Stimulated activated CD4-positive, alpha-beta T cell treated with anti-CD3 and anti-CD28 coated beads, Interleukin-2, amount 100 ng/mL, for 4 hours (primary cell): ENCODE data around the gene ENTHD1.
"Not testable (repeated sequence)": the region's sequence is repeated elsewhere in the genome, so short reads cannot be mapped to it uniquely, and the experiment has no call there.

Experiments
- DNase-seq: peaks from one replicate; pipeline ENCODE4 v3.0.0-alpha.2; 2020; ENCODE audit warnings: low read depth

Gene ENTHD1

DNA sequence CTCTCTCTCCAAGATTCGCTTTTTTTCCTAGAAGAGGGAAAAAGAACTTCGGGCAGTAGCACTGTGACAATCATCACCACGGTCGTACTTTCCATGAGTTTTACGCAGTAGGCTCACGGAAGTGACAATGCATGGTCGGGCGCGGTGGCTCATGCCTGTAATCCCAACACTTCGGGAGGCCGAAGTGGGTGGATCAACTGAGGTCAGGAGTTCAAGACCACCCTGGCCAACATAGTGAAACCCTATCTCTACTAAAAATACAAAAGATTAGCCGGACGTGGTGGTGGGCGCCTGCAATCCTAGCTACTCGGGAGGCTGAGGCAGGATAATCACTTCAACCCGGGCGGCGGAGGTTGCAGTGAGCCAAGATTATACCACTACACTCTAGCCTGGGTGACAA, 30.7 kb upstream of the ENTHD1 start:
- no peak for DNase-seq

DNA sequence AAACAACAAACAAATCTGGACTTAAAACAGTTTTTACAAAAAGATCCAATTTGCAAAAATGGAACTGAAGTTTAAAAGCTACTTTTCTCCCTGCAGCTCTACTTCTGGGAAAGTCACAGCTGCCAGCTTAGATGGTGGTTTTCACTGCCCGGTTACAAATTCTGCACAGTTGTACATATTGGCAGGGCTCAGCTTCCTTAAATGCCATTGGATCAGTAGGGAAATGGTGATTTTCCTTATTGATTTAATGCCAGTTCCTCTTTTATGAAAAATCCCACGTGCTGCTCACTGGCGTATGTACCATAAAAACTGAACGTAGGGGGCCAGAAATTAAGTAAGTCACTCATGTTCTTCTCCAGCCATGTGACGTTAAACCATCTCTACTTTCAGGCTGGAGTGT, 30.1 kb upstream of the ENTHD1 start:
- DNase-seq, result no peak

DNA sequence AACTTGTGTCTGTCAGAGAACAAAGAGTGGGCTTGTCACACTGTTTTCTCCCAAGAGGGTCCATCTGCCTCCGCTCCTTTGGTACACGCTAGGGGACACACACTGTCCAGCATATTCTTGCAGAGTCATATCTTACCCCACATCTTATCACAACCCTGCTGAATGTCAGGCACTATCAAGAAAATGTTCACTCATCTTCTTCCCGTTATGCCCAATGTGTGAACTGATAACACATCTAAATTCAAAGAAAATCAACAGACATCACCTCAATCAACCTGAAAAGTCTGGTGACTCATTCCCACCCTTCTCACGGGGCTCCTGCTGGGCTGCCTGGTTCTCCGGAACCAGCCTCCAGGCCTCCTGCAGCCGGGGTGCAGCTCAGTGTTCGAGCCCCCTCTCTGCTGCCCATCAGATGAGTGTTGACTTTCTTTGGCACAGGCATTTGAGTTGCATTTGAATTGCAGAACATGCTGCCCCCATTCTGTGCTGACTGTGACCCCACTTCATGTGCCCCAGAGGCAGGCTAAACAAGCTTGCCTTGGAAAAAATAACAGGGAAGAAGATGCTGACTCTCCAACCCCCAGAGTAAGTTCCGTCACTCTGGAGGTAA, 26.7 kb upstream of the ENTHD1 start:
- peak; percentile 54 for DNase-seq

DNA sequence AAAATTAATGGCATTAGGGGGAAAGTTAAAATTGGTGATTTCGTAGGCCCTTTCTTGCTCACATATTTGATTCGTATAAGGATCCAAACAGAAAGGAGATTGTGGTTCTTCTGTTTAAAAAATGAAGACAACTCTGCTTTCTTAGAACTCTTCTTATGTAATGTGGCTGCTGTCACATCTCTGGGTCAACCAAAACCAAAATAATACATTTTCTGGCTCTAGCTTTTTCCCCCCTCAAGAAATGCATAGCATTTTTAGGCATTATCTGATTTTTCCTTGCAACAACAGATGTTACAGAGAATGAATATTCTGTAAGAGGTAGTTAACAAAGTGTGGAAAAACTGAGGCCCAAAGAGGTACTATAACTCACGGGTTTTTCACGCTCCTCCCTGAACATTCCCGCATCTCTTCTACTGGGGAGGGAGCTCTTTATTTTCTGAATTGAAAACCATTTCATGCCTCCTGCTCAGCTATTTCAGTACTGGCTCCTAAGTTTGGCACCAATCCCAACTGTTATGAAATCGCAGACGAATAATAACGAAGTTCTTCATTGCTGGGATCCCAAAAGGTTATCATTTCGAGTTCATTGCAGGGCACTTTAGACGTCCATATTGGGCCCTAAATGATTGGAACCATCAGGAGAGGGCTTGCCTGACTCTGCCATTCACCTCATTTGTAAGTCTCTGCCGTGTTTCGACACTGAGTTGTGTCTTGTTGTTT, 24.4 kb upstream of the ENTHD1 start:
- DNase-seq, result no peak

DNA sequence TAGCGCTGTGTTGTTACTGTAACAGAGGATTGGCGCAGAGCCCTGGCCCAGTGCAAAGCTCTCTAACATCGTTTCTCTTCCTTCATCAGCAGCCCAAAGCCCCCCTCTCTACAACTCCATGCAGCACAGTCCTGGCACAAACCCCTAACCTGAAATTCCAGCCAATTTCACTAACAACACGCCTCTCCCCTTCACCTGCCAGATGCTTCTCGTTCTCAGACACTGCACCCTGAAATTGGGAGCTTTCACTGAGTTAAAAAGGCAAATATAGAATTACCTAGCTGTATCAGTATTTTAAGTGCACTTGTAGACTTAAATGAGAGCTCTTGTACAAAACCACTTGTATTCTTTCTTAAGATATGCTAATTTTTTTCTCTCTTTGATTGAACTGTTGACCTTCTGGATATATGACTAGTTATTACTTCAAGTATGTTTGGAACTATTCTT, 23.7 kb upstream of the ENTHD1 start:
- no peak for DNase-seq

DNA sequence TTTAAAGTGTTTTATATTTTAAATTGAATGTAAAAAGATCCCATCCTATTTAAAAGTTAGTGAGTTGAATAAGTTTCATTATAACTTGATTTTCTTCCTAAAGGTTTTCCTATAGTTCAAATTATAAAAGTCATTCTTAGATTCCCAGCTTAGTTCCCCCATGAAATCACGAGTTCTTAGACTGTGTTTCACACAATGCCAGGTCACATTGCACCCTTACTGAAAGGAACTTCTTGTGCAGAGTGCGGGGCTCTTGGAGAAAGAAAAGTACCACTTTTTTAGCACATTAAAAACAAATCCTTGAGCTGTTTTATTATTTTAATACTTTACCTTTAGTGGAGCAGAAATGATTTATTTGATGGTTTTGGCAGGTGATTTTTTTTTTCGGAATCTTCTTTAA, 22.9 kb upstream of the ENTHD1 start:
- no peak for DNase-seq

DNA sequence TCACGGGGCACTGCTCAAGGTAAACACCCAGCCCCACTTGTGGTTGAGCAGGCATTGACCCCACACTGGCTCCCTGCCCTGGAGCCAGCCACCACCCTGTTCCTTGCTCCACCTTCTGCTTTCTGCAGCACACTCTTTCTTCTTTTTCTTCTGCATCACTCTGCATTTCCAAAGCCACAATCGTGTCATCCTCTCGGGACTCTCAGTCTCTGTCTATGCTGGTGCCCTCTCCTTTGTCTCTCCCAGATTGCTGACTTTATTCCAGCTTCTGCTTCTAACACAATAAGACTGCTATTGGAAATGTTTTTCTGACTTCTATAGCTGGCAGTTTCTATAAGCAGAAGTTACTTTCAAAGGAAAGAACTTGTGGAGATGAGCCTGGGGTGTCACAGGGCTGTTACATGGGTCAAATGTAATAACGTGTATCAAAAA, 21.8 kb upstream of the ENTHD1 start:
- DNase-seq, result no peak

DNA sequence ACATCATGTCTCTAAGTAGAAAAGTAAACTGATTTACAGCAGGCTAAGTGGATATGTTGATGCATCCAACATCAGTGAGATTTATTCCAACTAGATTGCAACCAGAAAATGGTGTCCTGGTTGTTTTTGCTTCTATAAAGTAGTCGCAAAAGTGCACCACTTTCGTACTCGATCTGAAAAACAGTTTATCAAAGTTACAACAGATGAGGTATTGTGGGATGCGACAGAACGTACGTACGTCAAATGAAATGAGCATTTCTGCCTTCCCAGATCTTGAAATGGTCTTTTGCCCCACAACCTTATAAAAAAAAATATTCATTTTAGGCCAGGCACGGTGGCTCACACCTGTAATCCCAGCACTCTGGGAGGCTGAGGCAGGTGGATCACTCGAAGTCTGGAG, 21.0 kb upstream of the ENTHD1 start:
- DNase-seq, result no peak

DNA sequence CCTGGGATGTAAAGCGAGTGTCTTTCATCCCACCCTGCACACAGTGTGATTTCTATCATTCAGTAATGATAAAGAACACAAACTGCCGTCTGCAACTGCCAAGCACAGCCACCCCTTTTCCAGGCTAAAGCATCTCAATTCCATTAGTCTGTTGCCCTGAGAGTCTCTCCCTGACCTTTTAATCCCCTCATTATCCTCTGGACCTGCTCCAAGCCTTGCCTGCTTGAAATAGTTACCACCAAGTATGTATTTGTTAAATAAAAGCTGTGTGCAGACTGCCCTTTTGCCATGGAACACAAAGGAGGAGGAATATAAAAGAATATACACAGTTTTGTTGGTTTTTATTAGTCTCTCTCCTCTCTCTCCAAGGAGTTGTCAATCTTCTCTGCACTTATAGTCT, 20.3 kb upstream of the ENTHD1 start:
- DNase-seq, result no peak

DNA sequence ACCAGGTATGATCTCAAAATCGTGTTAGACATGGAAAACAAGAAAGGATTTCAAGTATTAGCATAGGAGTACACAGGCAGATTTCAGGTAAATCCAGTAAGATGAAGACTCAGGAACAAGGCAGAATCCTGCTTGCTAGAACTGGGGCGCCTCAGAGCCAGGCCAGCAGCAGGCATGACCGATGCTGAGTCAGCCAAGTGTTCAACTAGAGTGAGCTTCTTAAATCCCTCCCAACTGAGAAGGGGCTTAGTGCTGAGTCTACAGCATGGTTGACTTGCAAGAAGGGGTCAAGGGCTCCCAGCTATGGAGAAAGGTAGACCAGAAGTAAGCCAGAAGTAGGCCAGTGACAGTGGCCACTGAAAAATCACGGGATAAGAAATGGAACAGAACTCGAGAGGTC, 19.8 kb upstream of the ENTHD1 start:
- DNase-seq, result no peak

DNA sequence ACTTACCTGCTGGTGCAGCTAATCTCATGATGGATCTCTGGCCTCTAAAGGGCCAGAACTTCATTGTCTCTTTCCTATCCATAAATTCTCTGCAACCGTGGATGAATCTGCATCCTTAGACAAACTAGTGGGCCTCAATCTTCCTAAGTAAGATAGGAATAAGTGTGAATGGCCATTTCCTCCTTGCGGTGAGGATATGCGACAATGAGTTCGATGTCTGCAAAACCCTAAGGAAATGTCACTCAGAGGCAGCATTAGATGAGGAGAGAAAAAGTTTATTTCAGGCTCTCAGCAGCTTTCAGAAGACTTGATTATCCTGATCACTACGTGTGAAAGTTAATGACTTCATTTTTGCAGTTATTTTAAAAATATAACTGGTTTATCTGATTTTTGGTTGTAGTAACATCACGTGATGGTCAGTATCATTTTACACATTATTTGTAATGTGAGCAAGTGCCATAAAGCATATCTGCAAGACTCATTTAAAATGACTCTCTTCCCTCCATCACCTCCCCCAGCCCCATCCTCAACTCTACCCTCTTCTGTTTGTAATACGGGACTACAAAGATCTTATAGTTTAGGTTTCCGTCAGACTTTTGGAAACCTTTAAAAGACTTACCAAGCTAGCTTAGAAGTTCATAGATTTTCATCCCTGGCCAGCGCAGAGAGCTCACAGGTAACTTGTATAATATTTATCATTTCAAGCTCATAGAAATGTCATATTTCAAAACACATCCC, 17.5 kb upstream of the ENTHD1 start:
- no peak for DNase-seq

DNA sequence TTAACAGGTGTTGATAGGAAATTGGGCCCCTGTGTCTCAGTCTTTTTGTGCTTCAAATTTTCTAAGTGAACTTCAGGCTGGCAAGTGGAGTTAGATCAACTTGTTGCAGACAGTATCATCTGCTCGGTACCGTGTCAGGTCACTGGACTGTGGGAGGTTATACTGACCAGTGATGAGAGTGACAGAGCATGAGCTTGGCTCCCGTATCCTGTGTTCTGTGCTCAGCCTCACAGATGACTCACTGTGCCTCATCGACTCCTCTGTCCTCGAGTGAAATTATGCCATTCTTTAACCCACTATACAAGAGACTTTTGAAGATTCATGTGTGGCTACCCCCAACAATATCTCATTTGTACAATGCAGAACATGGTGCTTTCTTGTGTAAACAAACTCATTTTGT, 15.2 kb upstream of the ENTHD1 start:
- DNase-seq, result no peak

DNA sequence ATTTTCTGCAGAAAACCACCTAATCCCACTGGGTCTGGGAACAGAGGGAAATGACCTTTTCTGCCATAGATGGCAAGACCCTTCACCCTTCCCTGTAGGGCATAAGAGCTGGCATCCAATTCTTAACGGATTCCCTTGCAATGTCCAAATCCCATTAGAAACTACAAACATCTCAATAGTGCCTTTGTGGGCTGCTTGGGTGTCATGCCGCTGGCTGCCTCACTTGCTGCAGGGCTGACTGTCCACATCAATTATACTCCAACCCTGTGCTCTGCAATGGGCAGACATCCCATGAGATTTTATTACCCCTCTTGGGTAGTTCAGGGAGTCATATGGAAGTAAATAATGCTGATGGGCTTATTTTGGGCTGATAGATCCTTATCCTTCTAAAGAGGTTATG, 14.6 kb upstream of the ENTHD1 start:
- no peak for DNase-seq

DNA sequence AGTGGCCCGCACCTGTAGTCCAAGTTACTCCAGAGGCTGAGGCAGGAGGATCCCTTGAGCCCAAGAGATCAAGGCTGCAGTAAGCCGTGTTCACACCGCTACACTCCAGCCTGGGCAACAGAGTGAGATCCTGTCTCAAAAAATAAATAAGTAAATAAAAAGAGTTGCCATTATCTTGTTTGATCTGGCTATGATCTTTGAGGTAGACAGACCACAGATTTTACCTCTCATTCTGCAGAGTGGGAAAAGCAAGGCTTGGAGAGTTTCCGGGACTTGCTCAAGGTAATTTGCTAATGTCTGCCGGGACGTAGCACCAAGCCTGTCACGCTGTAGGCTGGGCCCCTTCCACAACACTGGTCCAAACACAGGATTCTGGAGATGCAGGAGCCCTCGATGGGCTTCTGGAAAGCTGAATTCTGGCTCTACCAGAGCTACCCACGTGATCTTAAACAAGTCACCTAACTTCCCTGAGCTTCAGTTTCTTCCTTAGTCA, 14.1 kb upstream of the ENTHD1 start:
- DNase-seq, result no peak

DNA sequence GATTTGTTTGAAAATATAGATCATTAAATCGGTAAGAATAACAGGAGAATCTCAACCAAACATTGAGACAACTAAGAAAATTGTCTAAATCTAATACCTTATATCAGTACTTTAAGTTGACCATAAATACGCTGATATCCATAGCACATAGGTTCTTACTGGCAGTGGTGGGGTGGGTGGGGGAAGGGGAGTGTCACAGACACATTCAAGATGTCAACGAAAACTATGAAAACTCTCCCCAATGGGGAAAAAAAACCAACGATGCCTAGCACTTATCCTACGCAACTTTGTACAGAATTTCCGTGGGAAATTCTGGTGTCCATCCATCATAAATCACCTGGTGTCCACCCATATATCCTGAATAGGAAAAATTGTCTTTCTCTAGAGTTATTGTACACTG, 13.5 kb upstream of the ENTHD1 start:
- no peak for DNase-seq

DNA sequence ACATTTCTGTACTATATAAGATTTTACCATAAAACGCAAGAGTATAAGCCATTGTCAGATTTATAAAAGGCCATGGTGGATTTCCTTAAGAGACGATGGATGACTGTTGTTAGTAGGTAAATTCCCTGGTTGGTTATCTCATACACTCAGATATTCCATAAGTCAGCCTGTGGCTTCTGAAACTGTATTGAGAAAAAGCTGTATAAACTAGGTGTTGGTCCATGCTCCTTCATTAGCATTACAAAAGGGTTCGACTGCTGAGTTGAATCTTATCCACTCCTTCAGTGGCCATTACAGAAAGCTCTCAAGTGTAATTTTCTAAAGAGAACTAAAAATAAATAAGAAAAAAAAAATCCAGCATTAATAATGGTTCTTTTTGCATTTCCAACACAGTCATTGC, 12.6 kb upstream of the ENTHD1 start:
- no peak for DNase-seq

DNA sequence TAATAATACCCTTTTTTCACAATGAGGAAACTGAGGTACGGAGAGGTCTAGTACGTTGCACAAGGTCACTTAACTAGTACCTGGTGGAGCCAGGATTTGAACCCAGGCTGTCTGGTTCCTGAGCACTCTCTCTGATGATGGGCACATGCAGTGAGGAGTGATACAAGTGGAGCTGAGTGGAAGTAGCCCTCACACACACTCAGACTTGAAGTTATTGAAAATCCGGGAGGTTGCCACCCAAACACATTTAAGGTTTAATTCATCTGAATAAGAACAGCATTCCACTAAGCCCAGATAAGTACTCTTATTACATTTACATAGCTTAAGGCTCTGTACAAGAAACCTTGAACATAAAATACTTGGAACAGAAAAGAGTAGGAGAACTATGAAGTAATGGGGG, 12.1 kb upstream of the ENTHD1 start:
- no peak for DNase-seq

DNA sequence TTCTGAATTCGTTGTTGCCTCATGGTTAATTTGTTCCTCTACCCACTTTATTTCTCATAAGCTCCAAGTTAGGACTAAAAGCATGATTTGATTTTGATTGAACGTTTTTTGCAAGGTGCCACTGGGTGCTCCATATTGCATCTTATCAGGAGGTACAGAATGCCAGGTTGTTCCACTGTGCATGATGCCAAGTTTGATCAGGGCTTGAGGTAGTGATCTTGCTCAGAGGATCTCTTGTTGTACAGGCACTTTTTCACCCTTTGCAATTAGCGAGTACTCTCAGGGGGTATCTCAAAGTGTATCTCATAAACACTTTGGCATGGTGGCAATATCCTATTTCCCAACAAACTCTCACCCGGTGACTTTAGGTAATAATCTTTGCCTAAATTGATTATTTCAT, 11.3 kb upstream of the ENTHD1 start:
- DNase-seq, result no peak

DNA sequence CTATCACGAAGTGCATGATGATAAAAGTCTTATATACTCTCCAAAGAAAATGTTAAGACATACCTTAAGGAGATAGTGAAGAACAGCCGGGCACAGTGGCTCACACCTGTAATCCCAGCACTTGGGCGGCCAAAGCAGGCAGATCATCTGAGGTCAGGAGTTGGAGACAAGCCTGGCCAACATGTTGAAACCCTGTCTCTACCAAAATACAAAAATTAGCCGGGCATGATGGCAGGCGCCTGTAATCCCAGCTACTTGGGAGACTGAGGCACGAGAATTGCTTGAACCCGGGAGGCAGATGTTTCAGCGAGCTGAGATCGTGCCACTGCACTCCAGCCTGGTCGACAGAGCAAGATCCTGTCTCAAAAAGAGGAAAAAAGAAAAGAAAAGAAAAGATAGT, 10.5 kb upstream of the ENTHD1 start:
- not testable (repeated sequence) for DNase-seq

DNA sequence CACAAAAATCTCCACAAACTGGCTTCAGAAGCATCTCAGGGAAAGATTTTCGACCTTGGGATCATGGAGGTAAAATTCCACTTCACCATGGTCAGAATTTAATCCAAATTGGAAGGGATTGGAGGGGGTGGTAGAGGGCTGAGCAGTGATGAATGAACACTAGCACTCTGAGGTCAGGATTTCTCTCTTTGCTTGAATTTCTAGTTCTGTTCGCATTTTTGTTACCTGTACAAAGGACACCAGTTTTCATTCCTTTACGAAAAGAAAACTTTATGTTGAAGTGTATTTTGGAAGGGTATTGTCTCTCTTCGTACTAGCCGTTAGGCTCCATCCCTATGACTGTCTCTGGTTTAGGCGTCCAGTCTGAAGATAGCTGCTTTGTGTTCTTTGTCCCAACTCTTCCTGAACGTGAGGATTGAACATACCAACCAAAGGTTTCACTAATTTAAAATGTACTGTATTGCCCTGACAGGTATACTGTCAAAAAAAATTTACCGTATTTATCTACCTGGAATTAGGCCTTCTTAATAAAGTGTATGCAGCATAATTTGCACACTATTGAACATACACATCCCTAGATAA, 8.1 kb upstream of the ENTHD1 start:
- DNase-seq, result no peak

DNA sequence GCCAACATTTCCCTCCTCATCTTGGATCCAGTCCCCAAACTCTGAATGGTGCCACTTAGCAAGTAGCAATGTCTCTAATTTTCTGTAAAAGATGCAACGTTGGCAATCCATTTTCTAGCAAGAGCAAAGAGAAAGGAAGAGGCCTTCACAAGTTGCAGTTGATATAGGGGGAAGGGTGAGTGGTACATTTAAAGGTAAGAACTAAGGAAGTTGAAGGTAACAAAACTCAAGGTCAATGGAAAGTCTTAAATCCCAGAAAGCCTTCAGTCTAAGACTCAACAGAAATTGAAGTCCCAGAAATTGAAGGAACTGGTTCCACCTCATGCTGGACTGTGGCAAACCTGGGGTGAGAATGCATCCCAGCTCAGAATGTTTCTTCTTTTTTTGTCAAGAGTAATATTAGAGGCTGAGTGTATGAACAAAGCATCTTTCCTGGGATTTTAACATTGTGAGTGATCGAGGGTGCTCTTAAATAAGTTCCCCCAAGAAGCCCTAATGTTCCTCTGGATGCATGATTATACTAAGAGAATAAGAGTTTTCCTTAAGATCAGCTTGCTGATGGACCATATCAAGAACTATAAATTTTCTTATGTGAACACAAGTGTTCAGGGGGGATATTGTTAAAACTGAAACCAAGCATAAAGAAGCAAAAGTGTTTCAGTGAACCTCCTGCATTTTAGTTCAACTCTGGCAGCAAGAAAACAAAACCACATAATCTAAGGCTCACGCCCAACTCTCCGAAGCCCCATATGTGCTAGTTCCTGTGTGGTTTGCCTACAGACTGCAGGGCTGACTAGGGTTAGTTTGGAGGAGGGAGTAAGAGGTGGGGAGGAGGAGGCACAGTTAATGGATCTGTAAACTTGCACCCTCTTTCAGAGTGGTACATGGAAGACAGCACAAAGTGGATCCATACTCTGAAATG, 7.0 kb upstream of the ENTHD1 start, which contains the start of gene GRAP2:
GRAP2 (plus strand) TSS at position 779 of the 922 bp plus-strand sequence. CDS start 46,023 bp downstream, outside the sequence.
- DNase-seq, result peak; percentile 55

DNA sequence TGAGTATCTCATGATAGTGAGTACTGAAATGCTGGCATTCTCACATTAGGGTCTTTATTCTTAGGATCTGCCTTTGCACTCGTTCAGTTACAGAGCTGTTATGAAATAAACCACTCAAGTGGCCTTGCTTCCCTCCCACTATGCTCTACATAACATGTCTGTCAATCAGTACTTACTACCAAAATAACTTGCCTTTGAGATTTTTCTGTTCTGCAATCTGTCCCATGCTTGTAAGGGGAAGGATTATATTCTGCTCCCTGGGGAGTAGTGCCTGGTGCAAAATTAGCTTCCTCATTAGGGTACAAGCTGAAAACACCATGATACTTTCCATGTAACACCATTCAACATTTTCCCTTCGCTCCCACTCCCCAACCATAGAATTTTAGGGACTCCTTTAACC, 5.4 kb upstream of the ENTHD1 start:
- no peak for DNase-seq
